Measurements from ENCODE around the gene FTO.
A peak's percentile ranks its signal among the peaks of the same experiment; 100 is the strongest.
"Not testable (repeated sequence)": the region's sequence is repeated elsewhere in the genome, so short reads cannot be mapped to it uniquely, and the experiment has no call there.

FTO gene

GRCh38 chr16:53872248-53873221 is 168.6 kb downstream of the FTO start:
- no peak for DNase-seq

- no peak for DNase-seq
Measured at GRCh38 chr16:53876811-53877210, 172.9 kb downstream of the FTO start.

- no peak for DNase-seq
Measured at GRCh38 chr16:53878216-53878615, 174.3 kb downstream of the FTO start.

GRCh38 chr16:53881371-53881770 is 177.4 kb downstream of the FTO start:
- DNase-seq = no peak

- no peak for DNase-seq
Measured at GRCh38 chr16:53882310-53882709, 178.4 kb downstream of the FTO start.

GRCh38 chr16:53884748-53885147 is 180.8 kb downstream of the FTO start:
- no peak for DNase-seq

- DNase-seq = no peak
Measured at GRCh38 chr16:53886482-53887378, 182.8 kb downstream of the FTO start.

- no peak for DNase-seq
Measured at GRCh38 chr16:53888222-53888621, 184.3 kb downstream of the FTO start.

- not testable (repeated sequence) for DNase-seq
Measured at GRCh38 chr16:53890877-53891276, 186.9 kb downstream of the FTO start.

- no peak for DNase-seq
Measured at GRCh38 chr16:53891409-53892139, 187.6 kb downstream of the FTO start.

- DNase-seq = peak; percentile 8 to 52
Measured at GRCh38 chr16:53892155-53892554, 188.2 kb downstream of the FTO start.

- no peak for DNase-seq
Measured at GRCh38 chr16:53893731-53894435, 189.9 kb downstream of the FTO start.

- no peak for DNase-seq
Measured at GRCh38 chr16:53894686-53895085, 190.7 kb downstream of the FTO start.

GRCh38 chr16:53895433-53895832 is 191.5 kb downstream of the FTO start:
- no peak for DNase-seq

- DNase-seq = no peak
Measured at GRCh38 chr16:53895851-53896250, 191.9 kb downstream of the FTO start.

- no peak for DNase-seq
Measured at GRCh38 chr16:53896722-53897121, 192.8 kb downstream of the FTO start.

- DNase-seq = no peak
Measured at GRCh38 chr16:53898993-53899392, 195.0 kb downstream of the FTO start.

GRCh38 chr16:53899431-53899830 is 195.5 kb downstream of the FTO start:
- no peak for DNase-seq

- DNase-seq = no peak
Measured at GRCh38 chr16:53900667-53901066, 196.7 kb downstream of the FTO start.

- no peak for DNase-seq
Measured at GRCh38 chr16:53901408-53901807, 197.5 kb downstream of the FTO start.

- no peak for DNase-seq
Measured at GRCh38 chr16:53904533-53904932, 200.6 kb downstream of the FTO start.

- no peak for DNase-seq
Measured at GRCh38 chr16:53905028-53905427, 201.1 kb downstream of the FTO start.
